ENCODE data around the gene MKNK1.
"Not testable (repeated sequence)": the region's sequence is repeated elsewhere in the genome, so short reads cannot be mapped to it uniquely, and the experiment has no call there.

The MKNK1 gene

DNA sequence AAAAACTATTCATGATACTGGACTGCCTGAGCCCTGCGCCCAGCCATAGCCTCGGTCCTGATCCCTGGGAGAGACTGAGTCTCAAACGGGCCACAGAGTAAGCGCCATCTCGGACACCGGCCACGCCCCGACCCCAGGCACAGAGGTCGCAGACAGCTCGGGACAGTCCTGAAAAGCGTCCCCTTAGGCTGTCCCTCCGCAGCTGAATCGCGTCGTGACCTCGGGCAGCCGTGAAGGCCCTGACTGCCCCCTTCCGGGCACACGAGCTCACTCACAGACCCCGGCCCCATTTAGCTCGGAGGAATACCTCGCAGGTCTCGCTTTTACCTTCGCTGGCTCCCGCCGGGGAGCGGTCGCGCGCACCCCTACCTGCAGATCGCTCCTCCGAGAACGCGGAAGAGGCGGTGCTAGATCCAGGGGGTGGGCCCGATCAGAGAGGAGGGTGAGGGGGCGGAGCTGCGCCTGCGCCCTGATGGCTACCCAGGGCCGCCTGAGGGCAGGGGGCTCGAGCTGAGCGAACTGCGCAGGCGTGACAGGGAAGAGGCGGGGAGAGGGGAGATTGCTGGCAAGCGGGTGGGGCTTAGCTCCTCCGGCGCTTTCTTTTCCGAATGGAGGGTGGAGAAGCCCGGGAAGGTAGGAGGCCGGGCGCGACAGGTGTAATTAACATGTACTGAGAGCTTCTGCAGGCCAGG, at the start of gene MKNK1:
Gene MKNK1 (minus strand): TSS at position 411 of the 692 bp plus-strand sequence. CDS start 20,941 bp downstream, outside the sequence.
- H3K4me3 ChIP-seq (replicated peaks in 1 of 2; ENCODE audit: low read depth in 2 of 2, low read length in 2 of 2) = peak within 1 kb of the TSS; percentile 95 to 97
- TF ChIP-seq, protein P1, sequence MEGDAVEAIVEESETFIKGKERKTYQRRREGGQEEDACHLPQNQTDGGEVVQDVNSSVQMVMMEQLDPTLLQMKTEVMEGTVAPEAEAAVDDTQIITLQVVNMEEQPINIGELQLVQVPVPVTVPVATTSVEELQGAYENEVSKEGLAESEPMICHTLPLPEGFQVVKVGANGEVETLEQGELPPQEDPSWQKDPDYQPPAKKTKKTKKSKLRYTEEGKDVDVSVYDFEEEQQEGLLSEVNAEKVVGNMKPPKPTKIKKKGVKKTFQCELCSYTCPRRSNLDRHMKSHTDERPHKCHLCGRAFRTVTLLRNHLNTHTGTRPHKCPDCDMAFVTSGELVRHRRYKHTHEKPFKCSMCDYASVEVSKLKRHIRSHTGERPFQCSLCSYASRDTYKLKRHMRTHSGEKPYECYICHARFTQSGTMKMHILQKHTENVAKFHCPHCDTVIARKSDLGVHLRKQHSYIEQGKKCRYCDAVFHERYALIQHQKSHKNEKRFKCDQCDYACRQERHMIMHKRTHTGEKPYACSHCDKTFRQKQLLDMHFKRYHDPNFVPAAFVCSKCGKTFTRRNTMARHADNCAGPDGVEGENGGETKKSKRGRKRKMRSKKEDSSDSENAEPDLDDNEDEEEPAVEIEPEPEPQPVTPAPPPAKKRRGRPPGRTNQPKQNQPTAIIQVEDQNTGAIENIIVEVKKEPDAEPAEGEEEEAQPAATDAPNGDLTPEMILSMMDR (IDR thresholded peaks at IDR 0.05; ENCODE audit: low read depth, low read length) = peak; percentile 15
- DNase-seq (ENCODE audit: low read depth in 2 of 2) = peak; percentile 93 to 96

DNA sequence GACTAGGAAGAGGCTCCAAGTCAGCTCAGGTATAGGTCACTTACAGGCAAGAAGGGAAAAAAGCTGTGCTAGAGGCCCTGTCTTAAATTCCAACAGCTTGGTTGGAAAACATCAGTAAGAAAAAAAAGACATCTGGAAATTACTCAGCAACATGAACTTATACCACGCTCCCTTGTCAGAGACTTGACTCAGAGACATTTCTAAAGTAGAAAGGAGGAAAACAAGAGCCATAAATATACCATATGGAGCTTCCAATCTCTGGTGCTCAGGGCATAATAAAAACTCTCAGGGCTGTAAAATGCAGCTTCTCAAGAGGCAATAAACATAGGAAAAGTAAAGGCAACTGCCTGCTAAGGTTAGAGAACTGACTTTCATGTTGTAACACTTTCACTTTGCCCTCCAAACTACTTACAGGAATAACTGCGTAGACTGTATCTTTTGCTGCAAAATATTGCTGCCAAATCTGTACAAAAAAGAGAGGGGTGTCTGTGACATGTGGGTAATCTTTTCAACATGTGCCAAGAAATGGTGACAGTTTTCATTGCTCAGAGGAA, 49.4 kb upstream of the MKNK1 start:
- TF ChIP-seq, protein P1 (IDR thresholded peaks at IDR 0.05; ENCODE audit: low read depth, low read length) = no peak
- H3K4me3 ChIP-seq (replicated peaks in 1 of 2; ENCODE audit: low read depth in 2 of 2, low read length in 2 of 2) = no peak overlapping the region

DNA sequence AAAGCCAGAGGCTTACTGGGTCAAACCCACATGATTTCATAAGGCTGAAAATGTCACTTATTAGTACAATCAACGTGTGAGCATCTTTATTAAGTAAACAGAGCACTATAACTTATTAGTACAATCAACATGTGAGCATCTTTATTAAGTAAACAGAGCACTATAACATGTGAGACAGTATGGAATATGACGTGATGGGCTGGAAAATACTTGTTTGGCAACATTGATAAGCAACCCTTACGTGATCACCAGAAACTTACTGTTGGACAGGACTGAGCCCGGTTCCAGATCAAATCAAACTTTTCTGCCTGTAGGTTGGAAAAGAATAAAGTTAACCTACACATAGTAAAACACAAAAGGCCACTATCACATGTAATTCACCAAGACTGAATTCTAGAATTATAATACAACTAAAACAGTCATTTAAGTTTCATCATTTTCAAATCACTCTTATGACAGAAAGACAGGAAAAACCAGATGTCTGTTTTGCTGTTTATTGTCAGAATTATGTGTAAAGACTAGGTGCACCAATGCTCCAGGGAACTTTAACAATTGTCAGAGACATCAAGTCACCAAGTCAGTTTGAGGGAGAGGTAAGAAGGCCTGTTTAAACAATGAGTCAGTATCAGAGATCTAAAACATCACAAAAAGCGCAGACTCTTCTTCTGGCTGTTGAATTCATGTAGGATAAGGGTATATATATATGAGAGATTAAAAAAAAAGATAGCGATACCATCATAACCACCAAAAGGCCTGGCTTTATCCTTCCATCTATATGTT, 48.4 kb upstream of the MKNK1 start:
- no peak for DNase-seq (ENCODE audit: low read depth in 2 of 2)
- H3K4me3 ChIP-seq (replicated peaks in 1 of 2; ENCODE audit: low read depth in 2 of 2, low read length in 2 of 2) = no peak overlapping the region
- TF ChIP-seq, protein P1 (IDR thresholded peaks at IDR 0.05; ENCODE audit: low read depth, low read length) = no peak

More for the DNA sequence above, 49.4 kb upstream of the MKNK1 start:
- peak; percentile 12 to 39 for DNase-seq (ENCODE audit: low read depth in 2 of 2)

DNA sequence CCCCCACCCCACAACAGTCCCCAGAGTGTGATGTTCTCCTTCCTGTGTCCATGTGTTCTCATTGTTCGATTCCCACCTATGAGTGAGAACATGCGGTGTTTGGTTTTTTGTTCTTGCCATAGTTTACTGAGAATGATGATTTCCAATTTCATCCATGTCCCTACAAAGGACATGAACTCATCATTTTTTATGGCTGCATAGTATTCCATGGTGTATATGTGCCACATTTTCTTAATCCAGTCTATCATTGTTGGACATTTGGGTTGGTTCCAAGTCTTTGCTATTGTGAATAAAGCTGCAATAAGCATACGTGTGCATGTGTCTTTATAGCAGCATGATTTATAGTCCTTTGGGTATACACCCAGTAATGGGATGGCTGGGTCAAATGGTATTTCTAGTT, 47.1 kb upstream of the MKNK1 start:
- not testable (repeated sequence) for H3K4me3 ChIP-seq (replicated peaks in 1 of 2; ENCODE audit: low read depth in 2 of 2, low read length in 2 of 2); DNase-seq (ENCODE audit: low read depth in 2 of 2)

DNA sequence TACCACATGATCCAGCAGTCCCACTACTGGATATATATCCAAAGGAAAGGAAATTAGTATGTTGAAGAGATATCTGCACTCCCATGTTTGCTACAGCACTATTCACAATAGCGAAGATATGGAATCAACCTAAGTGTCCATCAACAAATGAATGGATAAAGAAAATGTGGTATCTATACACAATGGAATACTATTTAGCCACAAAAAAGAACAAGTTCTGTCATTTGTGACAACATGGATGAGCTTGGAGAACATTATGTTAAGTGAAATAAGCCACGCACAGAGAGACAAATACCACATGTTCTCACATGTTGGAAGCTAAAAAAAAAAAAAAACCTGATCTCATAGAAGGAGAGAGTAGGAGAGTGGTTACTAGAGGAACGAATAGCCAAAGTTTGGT, 46.4 kb upstream of the MKNK1 start:
- DNase-seq (ENCODE audit: low read depth in 2 of 2) = no peak
- TF ChIP-seq, protein P1 (IDR thresholded peaks at IDR 0.05; ENCODE audit: low read depth, low read length) = no peak

DNA sequence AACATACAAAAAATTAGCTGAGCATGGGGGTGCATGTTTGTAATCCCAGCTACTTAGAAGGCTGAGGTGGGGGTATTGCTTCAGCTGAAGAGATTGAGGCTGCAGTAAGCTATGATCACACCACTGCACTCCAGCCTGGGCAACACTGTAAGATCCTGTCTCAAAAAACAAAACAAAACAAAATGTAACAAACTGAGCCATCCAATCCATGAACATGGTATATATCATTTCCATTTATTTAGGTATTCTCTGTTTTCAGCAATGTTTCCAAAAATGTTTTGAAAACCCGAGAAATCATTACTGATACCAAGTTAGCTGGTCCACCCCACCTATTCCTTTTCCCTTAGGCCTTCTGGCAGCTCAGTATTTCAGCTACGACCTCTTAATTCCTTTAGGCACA, 45.7 kb upstream of the MKNK1 start:
- no peak for DNase-seq (ENCODE audit: low read depth in 2 of 2)
- TF ChIP-seq, protein P1 (IDR thresholded peaks at IDR 0.05; ENCODE audit: low read depth, low read length) = no peak
- no peak overlapping the region for H3K4me3 ChIP-seq (replicated peaks in 1 of 2; ENCODE audit: low read depth in 2 of 2, low read length in 2 of 2)

More for the DNA sequence above, 46.4 kb upstream of the MKNK1 start:
- H3K4me3 ChIP-seq (replicated peaks in 1 of 2; ENCODE audit: low read depth in 2 of 2, low read length in 2 of 2) = no peak overlapping the region

DNA sequence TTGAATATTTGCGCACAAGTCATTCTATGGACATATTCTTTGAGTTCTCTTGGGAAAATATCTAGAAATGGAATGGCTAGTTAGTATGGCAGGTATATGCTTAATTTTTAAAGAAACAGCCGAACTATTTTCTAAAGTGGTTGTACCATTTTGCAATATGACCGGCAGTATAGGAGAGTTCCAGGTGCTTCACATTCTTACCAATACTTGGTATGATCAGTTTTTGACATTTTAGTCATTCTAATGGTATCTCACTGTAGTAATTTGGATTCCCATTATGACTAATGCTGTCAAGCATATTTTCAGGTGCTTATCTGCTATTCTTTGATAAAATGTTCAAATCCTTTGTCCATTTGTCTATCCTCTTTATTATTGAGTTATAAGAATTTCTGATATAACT, 43.5 kb upstream of the MKNK1 start:
- H3K4me3 ChIP-seq (replicated peaks in 1 of 2; ENCODE audit: low read depth in 2 of 2, low read length in 2 of 2) = no peak overlapping the region
- TF ChIP-seq, protein P1 (IDR thresholded peaks at IDR 0.05; ENCODE audit: low read depth, low read length) = no peak
- DNase-seq (ENCODE audit: low read depth in 2 of 2) = no peak
